ENCODE measurements around the gene EPHX1. TPM values are rescaled to one million over a fixed set of nuclear protein-coding genes. Genes with fewer than 3 reads are reported as not detected.

EPHX1 gene
- total RNA-seq, 1 donor from 2014 or later = 142 TPM

DNA sequence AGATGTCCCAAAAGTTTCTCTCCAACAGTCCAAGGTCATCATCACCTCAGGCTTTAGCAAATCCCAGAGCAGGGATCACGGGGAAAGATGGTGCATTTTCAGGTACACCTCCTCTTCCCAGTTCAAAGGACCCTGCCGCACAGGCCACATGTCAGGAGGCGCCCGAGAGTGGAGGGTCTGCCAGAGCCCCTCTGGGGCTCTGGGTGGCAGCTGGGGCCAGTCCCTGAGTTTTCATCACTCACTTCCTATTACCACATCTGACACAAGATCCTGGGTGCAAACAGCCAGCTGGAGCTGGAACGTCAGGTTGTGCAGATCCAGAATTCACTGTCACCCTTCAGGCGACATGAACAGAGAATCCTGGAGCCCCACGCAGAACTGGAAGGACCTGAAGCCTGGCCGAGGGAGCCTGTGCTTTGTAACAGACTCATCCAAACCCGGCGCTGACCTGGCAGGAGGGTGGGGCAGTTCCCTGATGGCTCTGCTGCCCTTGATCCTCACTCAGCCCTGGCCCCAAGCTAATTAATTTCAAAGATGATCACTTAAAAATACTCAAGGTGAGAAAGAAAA, 63.4 kb downstream of the EPHX1 start:
- H3K27me3 ChIP-seq = no peaks in the 10 kb centered on the region
- intact Hi-C loops (cut with DNase I) = no loop called here
- no peaks in the 10 kb centered on the region for H3K9me3 ChIP-seq
- peaks cover 14% of the 10 kb centered on the region for H3K4me1 ChIP-seq
- no peak for TF ChIP-seq POLR2AphosphoS5 (IDR thresholded peaks at IDR 0.05; ENCODE audit: insufficient read depth in 1 of 2, low read depth in 1 of 2)
- TF ChIP-seq, protein P1, sequence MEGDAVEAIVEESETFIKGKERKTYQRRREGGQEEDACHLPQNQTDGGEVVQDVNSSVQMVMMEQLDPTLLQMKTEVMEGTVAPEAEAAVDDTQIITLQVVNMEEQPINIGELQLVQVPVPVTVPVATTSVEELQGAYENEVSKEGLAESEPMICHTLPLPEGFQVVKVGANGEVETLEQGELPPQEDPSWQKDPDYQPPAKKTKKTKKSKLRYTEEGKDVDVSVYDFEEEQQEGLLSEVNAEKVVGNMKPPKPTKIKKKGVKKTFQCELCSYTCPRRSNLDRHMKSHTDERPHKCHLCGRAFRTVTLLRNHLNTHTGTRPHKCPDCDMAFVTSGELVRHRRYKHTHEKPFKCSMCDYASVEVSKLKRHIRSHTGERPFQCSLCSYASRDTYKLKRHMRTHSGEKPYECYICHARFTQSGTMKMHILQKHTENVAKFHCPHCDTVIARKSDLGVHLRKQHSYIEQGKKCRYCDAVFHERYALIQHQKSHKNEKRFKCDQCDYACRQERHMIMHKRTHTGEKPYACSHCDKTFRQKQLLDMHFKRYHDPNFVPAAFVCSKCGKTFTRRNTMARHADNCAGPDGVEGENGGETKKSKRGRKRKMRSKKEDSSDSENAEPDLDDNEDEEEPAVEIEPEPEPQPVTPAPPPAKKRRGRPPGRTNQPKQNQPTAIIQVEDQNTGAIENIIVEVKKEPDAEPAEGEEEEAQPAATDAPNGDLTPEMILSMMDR (IDR thresholded peaks at IDR 0.05) = no peak
- TF ChIP-seq POLR2A (IDR thresholded peaks at IDR 0.05) = no peak
- peaks cover 0 to 36% of the 10 kb centered on the region in 2 donors for H3K36me3 ChIP-seq
- no peak overlapping the region for H3K27ac ChIP-seq
- DNase-seq (ENCODE audit: extremely low spot score in 2 of 2) = no peak
- H3K4me3 ChIP-seq = no peak overlapping the region

- H3K9me3 ChIP-seq = no peaks in the 10 kb centered on the region
- TF ChIP-seq POLR2A (IDR thresholded peaks at IDR 0.05) (no peak), POLR2AphosphoS5 (IDR thresholded peaks at IDR 0.05; ENCODE audit: insufficient read depth in 1 of 2, low read depth in 1 of 2) (no peak)
- TF ChIP-seq, protein P1 (IDR thresholded peaks at IDR 0.05) = no peak
- DNase-seq (ENCODE audit: extremely low spot score in 2 of 2) = no peak
- no peaks in the 10 kb centered on the region for H3K27me3 ChIP-seq
- H3K27ac ChIP-seq = no peak overlapping the region
- intact Hi-C loops (cut with DNase I) = no loop called here
- H3K4me3 ChIP-seq = no peak overlapping the region
- H3K36me3 ChIP-seq = peaks cover 0 to 26% of the 10 kb centered on the region in 2 donors
- H3K4me1 ChIP-seq = peaks cover 24% of the 10 kb centered on the region
These were observed 64.5 kb downstream of the EPHX1 start for GRCh38 chr1:225874431-225874830.

DNA sequence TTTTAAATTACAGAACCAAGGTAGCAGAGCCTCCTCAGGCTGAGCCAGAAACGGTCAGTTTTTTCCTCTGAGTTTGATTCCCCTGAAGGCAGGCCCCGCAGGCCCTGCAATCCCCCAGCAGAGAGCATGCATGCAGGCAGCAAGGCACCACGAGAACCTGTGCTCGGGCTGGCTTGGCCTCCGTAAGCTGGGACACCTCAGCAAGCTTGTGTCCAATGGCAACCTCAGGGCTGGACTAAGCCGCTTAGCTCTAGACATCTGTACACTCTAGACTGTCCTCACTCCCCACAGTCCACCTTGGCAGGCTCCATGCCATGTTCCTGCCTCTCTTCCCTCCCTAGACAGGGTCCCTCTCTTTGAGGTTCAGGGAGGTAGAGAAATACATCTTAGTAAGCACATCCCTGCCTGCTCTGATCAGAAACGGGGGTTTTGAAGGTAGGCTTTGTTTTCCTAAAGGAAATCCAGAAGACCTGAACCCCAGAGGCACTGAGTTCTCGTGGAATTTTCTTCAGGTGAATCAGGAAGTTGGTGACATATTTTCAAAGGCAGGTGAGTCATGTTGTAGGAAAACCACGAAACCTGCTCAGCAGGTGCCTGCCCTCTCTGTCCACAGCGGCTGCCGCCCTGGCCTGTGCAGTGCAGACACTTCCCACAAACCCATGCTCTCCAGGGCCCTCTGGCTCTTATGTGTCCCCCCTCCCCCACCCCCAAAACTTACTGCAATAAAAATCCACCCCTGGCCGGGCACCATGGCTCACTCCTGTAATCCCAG, 65.3 kb downstream of the EPHX1 start:
- peaks cover 32% of the 10 kb centered on the region for H3K4me1 ChIP-seq
- H3K36me3 ChIP-seq = peaks cover 0 to 24% of the 10 kb centered on the region in 2 donors
- no peaks in the 10 kb centered on the region for H3K27me3 ChIP-seq
- DNase-seq (ENCODE audit: extremely low spot score in 2 of 2) = no peak
- no peak overlapping the region for H3K4me3 ChIP-seq
- H3K9me3 ChIP-seq = no peaks in the 10 kb centered on the region
- intact Hi-C loops (cut with DNase I) = no loop called here
- no peak overlapping the region for H3K27ac ChIP-seq
- no peak for TF ChIP-seq POLR2A (IDR thresholded peaks at IDR 0.05)
- TF ChIP-seq POLR2AphosphoS5 (IDR thresholded peaks at IDR 0.05; ENCODE audit: insufficient read depth in 1 of 2, low read depth in 1 of 2) = peak in 1 of 2 donors; percentile 41

GRCh38 chr1:225876900-225877510, 67.1 kb downstream of the EPHX1 start:
- no peaks in the 10 kb centered on the region for H3K9me3 ChIP-seq
- peaks cover 0 to 12% of the 10 kb centered on the region in 2 donors for H3K36me3 ChIP-seq
- H3K4me3 ChIP-seq = no peak overlapping the region
- H3K4me1 ChIP-seq = peaks cover 48% of the 10 kb centered on the region
- H3K27me3 ChIP-seq = no peaks in the 10 kb centered on the region
- DNase-seq (ENCODE audit: extremely low spot score in 2 of 2) = no peak
- no peak for TF ChIP-seq POLR2A (IDR thresholded peaks at IDR 0.05)
- TF ChIP-seq POLR2AphosphoS5 (IDR thresholded peaks at IDR 0.05; ENCODE audit: insufficient read depth in 1 of 2, low read depth in 1 of 2) = no peak
- TF ChIP-seq, protein P1 (IDR thresholded peaks at IDR 0.05) = no peak
- intact Hi-C loops (cut with DNase I) = no loop called here
- no peak overlapping the region for H3K27ac ChIP-seq

DNA sequence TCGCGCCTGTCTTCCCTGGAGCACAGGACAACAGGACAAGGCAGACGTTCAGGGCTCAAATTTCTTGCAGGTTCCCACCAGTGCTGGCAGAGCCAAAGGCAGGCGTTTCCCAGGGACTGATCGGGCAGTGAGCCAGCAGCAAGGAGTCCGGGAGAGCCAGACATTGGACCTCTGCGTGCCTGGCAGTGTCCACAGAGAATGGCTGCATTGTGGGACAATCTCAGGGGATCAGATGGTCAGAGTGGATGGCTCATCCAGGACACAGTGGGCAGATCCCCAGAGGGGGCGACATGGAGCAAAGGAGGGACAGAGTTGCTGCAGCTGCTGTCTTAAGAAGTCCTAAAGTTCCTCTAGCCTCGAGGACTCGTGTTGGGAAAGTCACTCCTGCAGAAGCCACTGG, 67.7 kb downstream of the EPHX1 start:
- intact Hi-C loops (cut with DNase I) = no loop called here
- no peak overlapping the region for H3K4me3 ChIP-seq
- DNase-seq (ENCODE audit: extremely low spot score in 2 of 2) = no peak
- H3K36me3 ChIP-seq = peaks cover 0 to 12% of the 10 kb centered on the region in 2 donors
- TF ChIP-seq POLR2A (IDR thresholded peaks at IDR 0.05) = no peak
- TF ChIP-seq POLR2AphosphoS5 (IDR thresholded peaks at IDR 0.05; ENCODE audit: insufficient read depth in 1 of 2, low read depth in 1 of 2) = no peak
- TF ChIP-seq, protein P1 (IDR thresholded peaks at IDR 0.05) = no peak
- no peaks in the 10 kb centered on the region for H3K9me3 ChIP-seq
- peaks cover 48% of the 10 kb centered on the region for H3K4me1 ChIP-seq
- no peak overlapping the region for H3K27ac ChIP-seq
- no peaks in the 10 kb centered on the region for H3K27me3 ChIP-seq

Measured in vagina (tissue), 2 donors.